Smooth muscle cell (in vitro differentiated cells): ENCODE results near the gene FOXI2. TPM values are rescaled to one million over a fixed set of nuclear protein-coding genes. Genes with fewer than 3 reads are reported as not detected.
A peak's percentile ranks its signal among the peaks of the same experiment; 100 is the strongest.

ENCODE experiments used
- DNase-seq: peaks from one replicate; lab custom pipeline; 2025; ENCODE audit not compliant: unreplicated experiment; lab: John Stamatoyannopoulos, UW
- H2AFZ ChIP-seq: fragments of 200-600 bp; sonication (generic); 2 replicates; pipeline ENCODE4 v1.6.0; 2016; ENCODE audit warnings: antibody characterized with exemption, low read depth, mild to moderate bottlenecking
- H3F3A ChIP-seq: fragments of 200-600 bp; sonication (generic); 2 replicates; pipeline ENCODE4 v1.6.0; 2017; ENCODE audit warnings: antibody characterized with exemption, low read depth
- H3K27ac ChIP-seq: fragments of 200-600 bp; sonication (generic); 2 replicates; pipeline ENCODE4 v1.5.1; 2016; ENCODE audit warnings: low read depth, mild to moderate bottlenecking
- H3K27me3 ChIP-seq: fragments of 200-600 bp; sonication (generic); 2 replicates; pipeline ENCODE4 v1.6.1; 2016; ENCODE audit warnings: low read depth, mild to moderate bottlenecking
- H3K36me3 ChIP-seq: fragments of 200-600 bp; sonication (generic); 2 replicates; pipeline ENCODE4 v1.5.1; 2016; ENCODE audit warnings: low read depth
- H3K4me1 ChIP-seq: fragments of 200-600 bp; sonication (generic); 2 replicates; pipeline ENCODE4 v1.5.1; 2016; ENCODE audit warnings: low read depth
- H3K4me2 ChIP-seq: fragments of 200-600 bp; sonication (generic); 2 replicates; pipeline ENCODE4 v1.6.0; 2016; ENCODE audit warnings: mild to moderate bottlenecking
- H3K4me3 ChIP-seq: fragments of 200-600 bp; sonication (generic); 2 replicates; pipeline ENCODE4 v1.5.1; 2016; ENCODE audit warnings: mild to moderate bottlenecking
- H3K79me2 ChIP-seq: fragments of 200-600 bp; sonication (generic); 2 replicates; pipeline ENCODE4 v1.6.0; 2016; ENCODE audit warnings: low read depth, mild to moderate bottlenecking
- H3K9ac ChIP-seq: fragments of 200-600 bp; sonication (generic); 2 replicates; pipeline ENCODE4 v1.6.0; 2016; ENCODE audit warnings: low read depth
- H3K9me3 ChIP-seq: fragments of 200-600 bp; sonication (generic); replicated peaks from 2 replicates; pipeline ENCODE4 v1.5.1; 2016; ENCODE audit warnings: low read depth
- H4K20me1 ChIP-seq: fragments of 200-600 bp; sonication (generic); 2 replicates; pipeline ENCODE4 v1.6.0; 2016; ENCODE audit warnings: low read depth
- CTCF ChIP-seq: fragments of 200-600 bp; sonication (generic); IDR thresholded peaks from 2 replicates; pipeline ENCODE4 v1.5.1; 2017; ENCODE audit warnings: borderline replicate concordance, mild to moderate bottlenecking, antibody characterized with exemption; ENCODE audit not compliant: insufficient read depth, poor library complexity, severe bottlenecking
- WGBS: methylation state at CpG from one replicate; pipeline ENCODE4 v1.1.7; 2016; ENCODE audit warnings: low lambda C conversion rate; 5-methylcytosine and 5-hydroxymethylcytosine counted together
- polyA plus RNA-seq: library from polyadenylated mRNA; unstranded; fragments of >200 nt; fragmentation: Nextera tagmentation; extraction: Ambion mirVana; gene quantifications from 2 replicates; pipeline ENCODE4 v1.2.1, GENCODE V29; 2016
- total RNA-seq: library from RNA; depleted of rRNA; stranded (reverse); fragments of >200 nt; gene quantifications from 2 replicates; pipeline ENCODE4 v1.2.3, GENCODE V29; 2014

Gene FOXI2
- total and polyA plus RNA-seq, 2 experiments from 2014 or later = not detected

GRCh38 chr10:127702271-127702670, 34.7 kb upstream of the FOXI2 start:
- Histone ChIP-seq H3K9ac (no peak overlapping the region), H3K4me3 (no peak overlapping the region), H3K79me2 (no peaks in the 10 kb centered on the region), H3F3A (no peaks in the 10 kb centered on the region), H4K20me1 (no peaks in the 10 kb centered on the region), H3K27me3 (peaks cover 16% of the 10 kb centered on the region), H3K9me3 (no peaks in the 10 kb centered on the region), H3K36me3 (no peaks in the 10 kb centered on the region), H2AFZ (no peak overlapping the region), H3K4me1 (no peaks in the 10 kb centered on the region), H3K27ac (no peak overlapping the region), H3K4me2 (no peak overlapping the region)
- WGBS = 74% methylated on average over 4 of the region's 4 CpGs
- TF ChIP-seq CTCF = no peak
- DNase-seq = no peak

DNA sequence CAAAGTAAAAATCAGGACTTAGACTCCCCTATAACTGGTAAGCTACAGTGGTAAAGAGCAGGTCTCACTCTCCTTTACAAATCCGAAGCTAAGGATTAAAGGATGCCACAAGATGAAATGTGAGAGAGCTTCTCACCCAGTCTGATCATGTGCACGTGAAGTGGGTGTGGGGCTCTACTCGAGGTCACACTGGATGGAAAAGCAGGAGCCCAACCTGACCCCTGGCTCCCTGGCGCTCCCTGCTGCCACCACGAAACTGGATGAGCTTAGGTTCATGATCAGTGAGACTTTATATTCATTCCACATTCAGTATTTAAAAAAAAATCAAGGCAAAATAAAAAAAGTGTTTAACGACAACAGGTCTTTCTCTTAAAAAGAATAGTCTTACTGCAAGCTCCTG, 21.7 kb upstream of the FOXI2 start:
- Histone ChIP-seq H3K79me2 (no peaks in the 10 kb centered on the region), H2AFZ (no peak overlapping the region), H3K9ac (no peak overlapping the region), H3K4me2 (no peak overlapping the region), H3K4me1 (no peaks in the 10 kb centered on the region), H3K9me3 (no peaks in the 10 kb centered on the region), H4K20me1 (no peaks in the 10 kb centered on the region), H3K27ac (no peak overlapping the region), H3K27me3 (no peaks in the 10 kb centered on the region), H3K36me3 (no peaks in the 10 kb centered on the region), H3K4me3 (no peak overlapping the region), H3F3A (no peaks in the 10 kb centered on the region)
- WGBS = 44% methylated on average over 6 of the region's 6 CpGs
- DNase-seq = no peak
- no peak for TF ChIP-seq CTCF

- no peaks in the 10 kb centered on the region for H3K36me3 ChIP-seq
- DNase-seq = no peak
- H4K20me1 ChIP-seq = no peaks in the 10 kb centered on the region
- no peaks in the 10 kb centered on the region for H3K27me3 ChIP-seq
- H3K4me3 ChIP-seq = no peak overlapping the region
- no peaks in the 10 kb centered on the region for H3K4me1 ChIP-seq
- no peak overlapping the region for H3K27ac ChIP-seq
- no peaks in the 10 kb centered on the region for H3K9me3 ChIP-seq
- H3K9ac ChIP-seq = no peak overlapping the region
- H3K79me2 ChIP-seq = no peaks in the 10 kb centered on the region
- H3K4me2 ChIP-seq = no peak overlapping the region
- TF ChIP-seq CTCF = peak; percentile 50
- H3F3A ChIP-seq = no peaks in the 10 kb centered on the region
- no peak overlapping the region for H2AFZ ChIP-seq
- WGBS = 73% methylated on average over 3 of the region's 3 CpGs
Measured at GRCh38 chr10:127715782-127716378, 21.1 kb upstream of the FOXI2 start.

DNA sequence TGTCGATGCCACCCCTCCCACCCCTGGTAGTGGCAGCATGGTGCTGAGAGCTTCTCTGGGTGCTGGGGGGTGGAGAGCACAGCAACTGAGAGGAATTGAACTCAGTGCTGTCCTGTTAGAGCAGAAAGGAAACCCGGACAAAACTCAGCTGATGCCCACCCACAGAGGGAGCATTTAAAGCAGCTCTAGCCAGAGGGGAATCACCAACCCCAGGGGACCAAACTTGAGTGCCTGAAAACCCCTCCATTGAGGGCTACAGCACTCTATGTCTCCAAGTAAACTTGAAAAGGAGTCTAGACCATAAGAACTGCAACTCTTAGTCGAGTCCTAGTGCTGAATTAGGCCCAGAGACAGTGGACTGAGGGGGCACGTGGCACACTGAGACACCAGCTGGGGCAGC, 16.8 kb upstream of the FOXI2 start:
- Histone ChIP-seq H3K79me2 (no peaks in the 10 kb centered on the region), H3K9ac (no peak overlapping the region), H3K4me1 (no peaks in the 10 kb centered on the region), H3K9me3 (no peaks in the 10 kb centered on the region), H3K27me3 (peaks cover 22% of the 10 kb centered on the region), H3K36me3 (no peaks in the 10 kb centered on the region), H2AFZ (no peak overlapping the region), H3K27ac (no peak overlapping the region), H3K4me2 (no peak overlapping the region), H3K4me3 (no peak overlapping the region), H3F3A (no peaks in the 10 kb centered on the region), H4K20me1 (no peaks in the 10 kb centered on the region)
- DNase-seq = no peak
- TF ChIP-seq CTCF = no peak
- 70% methylated on average over 4 of the region's 4 CpGs for WGBS
